SK-N-SH (cell line): ENCODE data around the gene LEFTY1. TPM values are rescaled to one million over a fixed set of nuclear protein-coding genes. Genes with fewer than 3 reads are reported as not detected.

ENCODE experiments used
- CTCF ChIA-PET: fragments of 300-600, 350-600 bp; formaldehyde crosslinking; extraction: SDS; loops from one replicate; lab custom pipeline; 2021; lab: Yijun Ruan, JAX
- POLR2A ChIA-PET: fragments of 350-600 bp; sonication (Branson Sonifier 250); formaldehyde crosslinking; extraction: SDS; loops from one replicate; lab custom pipeline; 2020; ENCODE audit warnings: antibody characterized with exemption, inconsistent platforms; lab: Yijun Ruan, JAX
- DNase-seq: peaks from one replicate; pipeline ENCODE4 v3.0.0; 2012
- H2AFZ ChIP-seq: fragments of 200-600 bp; sonication (generic); 2 replicates; pipeline ENCODE4 v1.8.1; 2016; ENCODE audit warnings: antibody characterized with exemption, mild to moderate bottlenecking, low read depth
- H3F3A ChIP-seq: fragments of 200-600 bp; sonication (generic); replicated peaks from 2 replicates; pipeline ENCODE3; 2016; ENCODE audit warnings: antibody characterized with exemption, mild to moderate bottlenecking; ENCODE audit not compliant: insufficient read depth
- H3K27ac ChIP-seq, 2 experiments: fragments of 200-500 bp in 1 of 2; fragments of 200-600 bp in 1 of 2; sonication (Bioruptor generic) in 1 of 2; sonication (generic), shearing (Covaris generic) in 1 of 2; 2 replicates each; pipeline versions ENCODE4 v1.5.1 to v1.6.1; 2014 to 2016; ENCODE audit warnings: low read depth in 2 of 2, inconsistent platforms in 1 of 2, low read length in 1 of 2, mild to moderate bottlenecking in 1 of 2, mixed read lengths in 1 of 2
- H3K27me3 ChIP-seq: fragments of 200-600 bp; sonication (generic), shearing (Covaris generic); 2 replicates; pipeline ENCODE4 v1.6.1; 2016; ENCODE audit warnings: mixed run types; ENCODE audit not compliant: insufficient read depth
- H3K36me3 ChIP-seq, 2 experiments: fragments of 200-500 bp in 1 of 2; fragments of 200-600 bp in 1 of 2; sonication (Bioruptor generic) in 1 of 2; sonication (generic) in 1 of 2; replicated peaks in 1 of 2; 2 replicates each; pipeline versions ENCODE3 to v1.5.1; 2014 to 2016; ENCODE audit warnings: low read length in 1 of 2, mild to moderate bottlenecking in 1 of 2; ENCODE audit not compliant: insufficient read depth in 2 of 2, control insufficient read depth in 1 of 2
- H3K4me1 ChIP-seq, 2 experiments: fragments of 200-500 bp in 1 of 2; fragments of 200-600 bp in 1 of 2; sonication (Bioruptor generic) in 1 of 2; sonication (generic), shearing (Covaris generic) in 1 of 2; 2 replicates each; pipeline versions ENCODE4 v1.5.1 to v1.6.1; 2014 to 2016; ENCODE audit warnings: low read depth in 1 of 2, low read length in 1 of 2, mixed run types in 1 of 2; ENCODE audit not compliant: insufficient read depth in 2 of 2, control insufficient read depth in 1 of 2
- H3K4me2 ChIP-seq: fragments of 200-600 bp; sonication (generic), shearing (Covaris generic); 2 replicates; pipeline ENCODE4 v1.6.1; 2017; ENCODE audit warnings: mixed run types
- H3K4me3 ChIP-seq, 2 experiments: fragments of 200-500 bp in 1 of 2; fragments of 200-600 bp in 1 of 2; sonication (Bioruptor generic) in 1 of 2; sonication (generic), shearing (Covaris generic) in 1 of 2; 2 replicates each; pipeline versions ENCODE4 v1.5.1 to v1.8.1; 2014 to 2016; ENCODE audit warnings: low read depth in 2 of 2, inconsistent platforms in 1 of 2, low read length in 1 of 2, mild to moderate bottlenecking in 1 of 2, mixed read lengths in 1 of 2, moderate library complexity in 1 of 2
- H3K79me2 ChIP-seq: fragments of 200-600 bp; sonication (generic); 2 replicates; pipeline ENCODE4 v1.8.1; 2017; ENCODE audit warnings: mild to moderate bottlenecking; ENCODE audit not compliant: insufficient read depth
- H3K9ac ChIP-seq: fragments of 200-600 bp; sonication (generic); 2 replicates; pipeline ENCODE4 v1.6.1; 2017; ENCODE audit warnings: mixed run types
- H3K9me2 ChIP-seq: fragments of 200-600 bp; sonication (generic); 2 replicates; pipeline ENCODE4 v1.6.1; 2017; ENCODE audit warnings: mixed run types
- H3K9me3 ChIP-seq: fragments of 200-600 bp; sonication (generic); 2 replicates; pipeline ENCODE4 v1.6.1; 2017; ENCODE audit warnings: mixed run types, mild to moderate bottlenecking, moderate library complexity
- H4K20me1 ChIP-seq: fragments of 200-600 bp; sonication (generic); 2 replicates; pipeline ENCODE4 v1.6.1; 2017; ENCODE audit warnings: mild to moderate bottlenecking, mixed run types; ENCODE audit not compliant: insufficient read depth
- CTCF ChIP-seq: fragments of 200-600 bp; sonication (generic); IDR thresholded peaks from 2 replicates; pipeline ENCODE4 v1.6.1; 2017; ENCODE audit warnings: antibody characterized with exemption, mild to moderate bottlenecking, moderate library complexity
- ELF1 ChIP-seq: IDR thresholded peaks from 2 replicates; pipeline ENCODE4 v1.4.0; 2012
- EZH2phosphoT487 ChIP-seq: fragments of 200-600 bp; sonication (generic); IDR thresholded peaks from 2 replicates; pipeline ENCODE4 v1.6.1; 2017; ENCODE audit warnings: low read depth, mixed run types, mild to moderate bottlenecking, antibody characterized with exemption, moderate library complexity, borderline replicate concordance
- FOSL2 ChIP-seq: IDR thresholded peaks from 2 replicates; pipeline ENCODE4 v1.4.0; 2012; ENCODE audit warnings: low read depth, mild to moderate bottlenecking, moderate library complexity, borderline replicate concordance
- FOXJ3 ChIP-seq: sonication (generic); formaldehyde crosslinking; IDR thresholded peaks from 2 replicates; pipeline ENCODE4 v1.5.1; 2020; ENCODE audit warnings: mild to moderate bottlenecking, missing genetic modification reagents
- FOXM1 ChIP-seq: IDR thresholded peaks from 2 replicates; pipeline ENCODE4 v1.4.0; 2012; ENCODE audit warnings: low read depth, mild to moderate bottlenecking
- GABPA ChIP-seq: IDR thresholded peaks from 2 replicates; pipeline ENCODE4 v1.4.0; 2012; ENCODE audit warnings: low read depth, mild to moderate bottlenecking
- GATA2 ChIP-seq: sonication (generic); formaldehyde crosslinking; IDR thresholded peaks from 2 replicates; pipeline ENCODE4 v1.5.0; 2020; ENCODE audit warnings: mild to moderate bottlenecking, missing genetic modification reagents
- IRF3 ChIP-seq: fragments of 150-350 bp; IDR thresholded peaks from 2 replicates; pipeline ENCODE4 v1.6.1; 2016; ENCODE audit warnings: mild to moderate bottlenecking, low read depth, low read length
- JUND ChIP-seq: IDR thresholded peaks from 2 replicates; pipeline ENCODE4 v1.4.0; 2012
- MEF2A ChIP-seq: IDR thresholded peaks from 2 replicates; pipeline ENCODE4 v1.4.0; 2012; ENCODE audit warnings: low read depth, borderline replicate concordance
- MXI1 ChIP-seq: IDR thresholded peaks from 2 replicates; pipeline ENCODE4 v1.6.1; 2012; ENCODE audit warnings: mild to moderate bottlenecking, low read depth, low read length, improper control_type of control experiment
- NRF1 ChIP-seq: IDR thresholded peaks from 2 replicates; pipeline ENCODE4 v1.6.1; 2012; ENCODE audit warnings: low read depth, mild to moderate bottlenecking, low read length
- POLR2AphosphoS5 ChIP-seq: IDR thresholded peaks from 2 replicates; pipeline ENCODE4 v1.6.1; 2012; ENCODE audit warnings: low read depth, low read length
- RAD21 ChIP-seq: IDR thresholded peaks from 2 replicates; pipeline ENCODE4 v1.6.1; 2012; ENCODE audit warnings: mild to moderate bottlenecking, low read length
- RCOR1 ChIP-seq: fragments of 150-350 bp; IDR thresholded peaks from 2 replicates; pipeline ENCODE4 v1.6.1; 2017; ENCODE audit warnings: antibody characterized with exemption, low read length
- RFX5 ChIP-seq: IDR thresholded peaks from 2 replicates; pipeline ENCODE4 v1.6.1; 2012; ENCODE audit warnings: mild to moderate bottlenecking, improper control_type of control experiment, low read length
- RXRA ChIP-seq: IDR thresholded peaks from 2 replicates; pipeline ENCODE4 v1.4.0; 2012; ENCODE audit warnings: low read depth, mild to moderate bottlenecking, borderline replicate concordance
- SMC3 ChIP-seq: IDR thresholded peaks from 2 replicates; pipeline ENCODE4 v1.6.1; 2012; ENCODE audit warnings: low read depth, low read length, improper control_type of control experiment
- TCF12 ChIP-seq: IDR thresholded peaks from 2 replicates; pipeline ENCODE4 v1.4.0; 2012
- TEAD4 ChIP-seq: IDR thresholded peaks from 2 replicates; pipeline ENCODE4 v1.4.0; 2012; ENCODE audit warnings: mild to moderate bottlenecking, borderline replicate concordance; ENCODE audit not compliant: insufficient read depth
- USF1 ChIP-seq: IDR thresholded peaks from 2 replicates; pipeline ENCODE4 v1.4.0; 2012; ENCODE audit warnings: low read depth, borderline replicate concordance
- USF2 ChIP-seq: fragments of 150-350 bp; IDR thresholded peaks from 2 replicates; pipeline ENCODE4 v1.6.1; 2017; ENCODE audit warnings: antibody characterized with exemption, low read length, low read depth, borderline replicate concordance
- WGBS: methylation state at CpG from one replicate; pipeline ENCODE4 v1.1.6; 2017; ENCODE audit warnings: low lambda C conversion rate; 5-methylcytosine and 5-hydroxymethylcytosine counted together
- polyA plus RNA-seq, 3 experiments: library from polyadenylated mRNA; depleted of rRNA; stranded (reverse); fragments of >200 nt; gene quantifications; 2 replicates each; pipeline ENCODE4 v1.2.3, GENCODE V29; 2012

Gene LEFTY1
- polyA plus RNA-seq, 1 of the 3 experiments (the other 2 are of a cell fraction), result 0.07 TPM

- peak; percentile 5 for DNase-seq
- peaks cover 13 to 28% of the 10 kb centered on the region in 2 experiments for H3K36me3 ChIP-seq
- no peaks in the 10 kb centered on the region for H3K9me3 ChIP-seq
- H3K27me3 ChIP-seq, result no peaks in the 10 kb centered on the region
- H3F3A ChIP-seq, result no peaks in the 10 kb centered on the region
- no peak overlapping the region for H3K4me3 ChIP-seq
- H3K9me2 ChIP-seq, result no peaks in the 10 kb centered on the region
- ChIA-PET CTCF (interaction anchor here (1.4 to 4.2 kb wide), 3 partner anchors 140 to 442 kb away, joined by 3 to 14 read pairs (median 7); partner anchors contain the start of gene SRP9), POLR2A (no interaction called here)
- H3K4me2 ChIP-seq, result no peak overlapping the region
- peaks cover under 1% of the 10 kb centered on the region; the same call in 1 of the 2 replicates for H3K79me2 ChIP-seq
- H3K4me1 ChIP-seq, result peaks cover 20 to 56% of the 10 kb centered on the region in 2 experiments
- H4K20me1 ChIP-seq, result no peaks in the 10 kb centered on the region; the same call in 1 of the 2 replicates
- TF ChIP-seq GATA2 (CRISPR knock-in tag), result peak; percentile 19; the same call in 1 of the 2 replicates
- no peak for TF ChIP-seq MEF2A
- no peak overlapping the region for H3K9ac ChIP-seq
- WGBS, result 82% methylated on average over 3 of the region's 3 CpGs
- H3K27ac ChIP-seq, result peak overlapping the region in 1 of 2 experiments; percentile 29; a peak in 1 of 4 replicates
- H2AFZ ChIP-seq, result no peak overlapping the region
Measured at GRCh38 chr1:225917101-225917500, 28.2 kb upstream of the LEFTY1 start.

- Histone ChIP-seq H2AFZ (no peak overlapping the region), H3K79me2 (no peaks in the 10 kb centered on the region), H4K20me1 (no peaks in the 10 kb centered on the region; the same call in 1 of the 2 replicates), H3K36me3 (peaks cover 13% of the 10 kb centered on the region in 2 experiments), H3K4me1 (peaks cover 14 to 41% of the 10 kb centered on the region in 2 experiments), H3K4me2 (no peak overlapping the region), H3K9ac (no peak overlapping the region), H3K9me2 (no peaks in the 10 kb centered on the region), H3K27me3 (no peaks in the 10 kb centered on the region), H3K27ac (peak overlapping the region; percentile 7 to 77; a peak in 3 of 4 replicates), H3F3A (no peaks in the 10 kb centered on the region), H3K4me3 (no peak overlapping the region), H3K9me3 (no peaks in the 10 kb centered on the region)
- ChIA-PET POLR2A (interaction anchor here (1.0 to 2.0 kb wide), 3 partner anchors 8 to 36 kb away, joined by 3 to 10 read pairs (median 4); partner anchors contain the start of gene PYCR2), CTCF (interaction anchor here (1.0 to 4.2 kb wide), 3 partner anchors 138 to 441 kb away, joined by 3 to 14 read pairs (median 7); partner anchors contain the start of genes H3-3A and SRP9)
- peak; percentile 89 for DNase-seq
- 43% methylated on average over 5 of the region's 7 CpGs for WGBS
- TF ChIP-seq JUND (no peak), TCF12 (no peak), USF1 (no peak), RAD21 (peak; percentile 31; the same call in 1 of the 2 replicates), POLR2AphosphoS5 (no peak), ELF1 (no peak), SMC3 (no peak; the same call in 1 of the 2 replicates), GATA2 (CRISPR knock-in tag) (no peak), TEAD4 (no peak), GABPA (no peak), RCOR1 (no peak), FOXJ3 (CRISPR knock-in tag) (no peak), FOSL2 (no peak), FOXM1 (no peak), USF2 (no peak), NRF1 (peak; percentile 40; the same call in 1 of the 2 replicates), IRF3 (no peak), EZH2phosphoT487 (no peak), RFX5 (no peak), RXRA (no peak), MXI1 (peak; percentile 64; the same call in 1 of the 2 replicates), CTCF (no peak)
Measured at GRCh38 chr1:225915538-225915991, 26.6 kb upstream of the LEFTY1 start.
